Thyroid gland (tissue), 4 donors: ENCODE data around the gene ARL3. TPM values are rescaled to one million over a fixed set of nuclear protein-coding genes. Genes with fewer than 3 reads are reported as not detected.
A peak's percentile ranks its signal among the peaks of the same experiment; 100 is the strongest.

Experiments used
- DNase-seq, 2 donors: peaks; one replicate each; pipeline ENCODE4 v3.0.0-alpha.2; 2019
- H3K27ac ChIP-seq, 3 donors: fragments of 200-600 bp; sonication (generic); 1 replicate in 2 of 3; 2 replicates in 1 of 3; pipeline ENCODE4 v1.5.1; 2016 to 2019; ENCODE audit warnings: mild to moderate bottlenecking in 1 of 3, moderate library complexity in 1 of 3
- H3K27me3 ChIP-seq: fragments of 200-600 bp; sonication (generic); one replicate; pipeline ENCODE4 v1.5.1; 2019
- H3K36me3 ChIP-seq, 2 donors: fragments of 200-600 bp; sonication (generic); one replicate each; pipeline ENCODE4 v1.5.1; 2016 to 2019
- H3K4me1 ChIP-seq, 2 donors: fragments of 200-600 bp; sonication (generic); one replicate each; pipeline ENCODE4 v1.5.1; 2017 to 2019
- H3K4me3 ChIP-seq, 3 donors: fragments of 200-600 bp; sonication (generic); replicated peaks in 1 of 3; 1 replicate in 2 of 3; 2 replicates in 1 of 3; pipeline ENCODE4 v1.5.1; 2016; ENCODE audit warnings: mild to moderate bottlenecking in 1 of 3
- H3K9me3 ChIP-seq: fragments of 200-600 bp; sonication (generic); one replicate; pipeline ENCODE4 v1.5.1; 2017
- POLR2A ChIP-seq, 2 donors: fragments of 450-650 bp; IDR thresholded peaks; one replicate each; pipeline ENCODE4 v1.6.1; 2017; ENCODE audit warnings: antibody characterized with exemption in 2 of 2, mild to moderate bottlenecking in 2 of 2, moderate library complexity in 1 of 2
- WGBS, 2 donors: methylation state at CpG; one replicate each; pipeline ENCODE4 v1.1.5; 2017; 5-methylcytosine and 5-hydroxymethylcytosine counted together
- intact Hi-C: fragments of 100-400 bp; cut with DNase I; formaldehyde crosslinking; loops from one replicate; pipeline ENCODE4 v1.15.1; 2023
- total RNA-seq, 4 donors: library from RNA; depleted of rRNA; stranded (reverse); fragments of >200 nt; gene quantifications; one replicate each; pipeline ENCODE4 v1.2.3, GENCODE V29; 2016
- TF ChIP-seq, protein P1 (sequence below), 6 experiments: fragments of 200-600 bp in 3 of 6; fragments of 450-650 bp in 3 of 6; sonication (generic) in 3 of 6; IDR thresholded peaks; one replicate each; pipeline ENCODE4 v1.5.1; 2016 to 2019; ENCODE audit warnings: antibody characterized with exemption in 6 of 6, mild to moderate bottlenecking in 2 of 6, inconsistent platforms in 1 of 6, moderate library complexity in 1 of 6

ARL3 gene
- total RNA-seq, 4 donors from 2014 or later = 6.6 to 13.4 (median 10.2) TPM

DNA sequence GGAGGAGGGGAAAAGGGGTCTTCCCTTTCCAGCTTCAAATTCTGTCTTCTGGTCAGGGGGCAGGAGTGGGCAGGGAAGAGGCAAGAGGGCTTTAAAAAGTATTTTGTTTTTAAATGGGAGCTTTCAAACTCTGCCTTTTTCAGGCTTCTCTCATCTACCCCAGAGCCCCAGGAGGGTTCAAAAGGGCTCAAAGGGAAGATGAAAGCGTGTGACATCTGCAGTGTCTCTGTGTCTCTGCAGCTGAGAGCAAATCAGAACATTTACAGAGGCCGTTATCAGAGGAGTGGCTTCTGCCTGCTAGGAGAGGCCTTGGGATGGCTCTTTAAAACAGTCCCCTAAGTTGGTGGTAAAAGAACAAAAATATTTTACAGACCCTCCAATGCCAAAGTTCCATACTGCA is 39.6 kb downstream of the ARL3 start:
- TF ChIP-seq, protein P1, sequence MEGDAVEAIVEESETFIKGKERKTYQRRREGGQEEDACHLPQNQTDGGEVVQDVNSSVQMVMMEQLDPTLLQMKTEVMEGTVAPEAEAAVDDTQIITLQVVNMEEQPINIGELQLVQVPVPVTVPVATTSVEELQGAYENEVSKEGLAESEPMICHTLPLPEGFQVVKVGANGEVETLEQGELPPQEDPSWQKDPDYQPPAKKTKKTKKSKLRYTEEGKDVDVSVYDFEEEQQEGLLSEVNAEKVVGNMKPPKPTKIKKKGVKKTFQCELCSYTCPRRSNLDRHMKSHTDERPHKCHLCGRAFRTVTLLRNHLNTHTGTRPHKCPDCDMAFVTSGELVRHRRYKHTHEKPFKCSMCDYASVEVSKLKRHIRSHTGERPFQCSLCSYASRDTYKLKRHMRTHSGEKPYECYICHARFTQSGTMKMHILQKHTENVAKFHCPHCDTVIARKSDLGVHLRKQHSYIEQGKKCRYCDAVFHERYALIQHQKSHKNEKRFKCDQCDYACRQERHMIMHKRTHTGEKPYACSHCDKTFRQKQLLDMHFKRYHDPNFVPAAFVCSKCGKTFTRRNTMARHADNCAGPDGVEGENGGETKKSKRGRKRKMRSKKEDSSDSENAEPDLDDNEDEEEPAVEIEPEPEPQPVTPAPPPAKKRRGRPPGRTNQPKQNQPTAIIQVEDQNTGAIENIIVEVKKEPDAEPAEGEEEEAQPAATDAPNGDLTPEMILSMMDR (IDR thresholded peaks at IDR 0.05) = no peak
- TF ChIP-seq POLR2A (IDR thresholded peaks at IDR 0.05) = no peak
- no peaks in the 10 kb centered on the region for H3K36me3 ChIP-seq
- no peaks in the 10 kb centered on the region for H3K9me3 ChIP-seq
- peaks cover 90 to 91% of the 10 kb centered on the region in 2 donors for H3K4me1 ChIP-seq
- peak overlapping the region; percentile 94 to 99 (median 96) for H3K27ac ChIP-seq
- no peak for DNase-seq
- no peak overlapping the region for H3K4me3 ChIP-seq
- intact Hi-C loops = loop anchor here (2.0 kb wide), 1 partner anchor 30 kb away; the partner anchor contains the start of gene TRIM8
- H3K27me3 ChIP-seq = no peaks in the 10 kb centered on the region
- WGBS, 2 donors = 35 to 40% methylated on average over 2 of the region's 2 CpGs

GRCh38 chr10:102673819-102674511 is 40.2 kb downstream of the ARL3 start:
- peak; percentile 78 to 80 for DNase-seq
- no peaks in the 10 kb centered on the region for H3K27me3 ChIP-seq
- H3K4me1 ChIP-seq = peaks cover 90 to 92% of the 10 kb centered on the region in 2 donors
- WGBS, 2 donors = 0 to 3% methylated on average over 19 of the region's 19 CpGs
- TF ChIP-seq, protein P1 (IDR thresholded peaks at IDR 0.05) = no peak
- TF ChIP-seq POLR2A (IDR thresholded peaks at IDR 0.05) = peak in 1 of 2 donors; percentile 77
- no peaks in the 10 kb centered on the region for H3K9me3 ChIP-seq
- no peaks in the 10 kb centered on the region for H3K36me3 ChIP-seq
- intact Hi-C loops = loop anchor here (2.0 kb wide), 1 partner anchor 29 kb away; the partner anchor contains the start of gene TRIM8
- no peak overlapping the region for H3K4me3 ChIP-seq
- peak overlapping the region; percentile 94 to 99 (median 96) for H3K27ac ChIP-seq

DNA sequence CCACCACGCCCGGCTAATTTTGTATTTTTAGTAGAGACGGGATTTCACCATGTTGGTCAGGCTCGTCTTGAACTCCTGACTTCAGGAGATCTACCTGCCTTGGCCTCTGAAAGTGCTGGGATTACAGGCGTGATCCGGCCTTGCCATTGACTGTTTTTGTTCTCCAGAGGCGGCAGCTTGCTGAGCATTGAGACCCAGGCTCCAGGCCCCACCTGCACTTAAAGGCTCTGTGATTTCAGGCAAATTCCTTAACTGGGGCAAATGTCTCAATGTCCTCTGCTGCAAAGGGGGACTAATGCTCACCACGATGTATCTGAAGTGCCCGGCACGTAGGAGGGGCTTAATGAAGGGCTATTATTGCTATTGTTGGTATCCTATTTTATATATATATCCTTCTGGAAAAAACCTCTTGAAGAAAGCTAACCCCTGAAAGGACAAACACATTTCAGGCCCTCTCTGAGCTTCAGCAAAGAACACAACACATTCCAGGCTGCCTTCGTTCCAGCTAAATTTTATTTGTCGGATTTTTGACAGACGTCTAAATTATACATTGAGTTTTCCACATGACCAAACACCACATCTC is 40.9 kb downstream of the ARL3 start:
- WGBS, 2 donors = 27 to 33% methylated on average over 13 of the region's 13 CpGs
- peak; percentile 77 to 78 for DNase-seq
- H3K4me1 ChIP-seq = peaks cover 86 to 90% of the 10 kb centered on the region in 2 donors
- intact Hi-C loops = no loop called here
- peak overlapping the region; percentile 94 to 99 (median 96) for H3K27ac ChIP-seq
- peak in 1 of 2 donors; percentile 50 for TF ChIP-seq POLR2A (IDR thresholded peaks at IDR 0.05)
- TF ChIP-seq, protein P1 (IDR thresholded peaks at IDR 0.05) = no peak
- H3K36me3 ChIP-seq = no peaks in the 10 kb centered on the region
- H3K4me3 ChIP-seq = no peak overlapping the region
- no peaks in the 10 kb centered on the region for H3K9me3 ChIP-seq
- H3K27me3 ChIP-seq = no peaks in the 10 kb centered on the region

- WGBS, 2 donors = 63 to 66% methylated on average over 6 of the region's 6 CpGs
- H3K27ac ChIP-seq = peak overlapping the region; percentile 63 to 99 (median 82)
Measured at GRCh38 chr10:102670871-102671434, 43.2 kb downstream of the ARL3 start.

More at GRCh38 chr10:102670871-102671434, 43.2 kb downstream of the ARL3 start:
- TF ChIP-seq, protein P1 (IDR thresholded peaks at IDR 0.05) = no peak
- no peak for TF ChIP-seq POLR2A (IDR thresholded peaks at IDR 0.05)
- no peak for DNase-seq
- intact Hi-C loops = no loop called here
- Histone ChIP-seq H3K4me1 (peaks cover 63 to 69% of the 10 kb centered on the region in 2 donors), H3K4me3 (no peak overlapping the region), H3K36me3 (no peaks in the 10 kb centered on the region), H3K9me3 (no peaks in the 10 kb centered on the region), H3K27me3 (no peaks in the 10 kb centered on the region)
